Stimulated activated CD8-positive, alpha-beta memory T cell treated with anti-CD3 and anti-CD28 coated beads, Interleukin-2, amount 100 ng/mL, for 48 hours (primary cell): ENCODE results near the gene EEFSEC.

Source experiments
- DNase-seq, 2 donors: peaks; one replicate each; pipeline ENCODE4 v3.0.0-alpha.2; 2020; ENCODE audit warnings: low read depth in 2 of 2

The EEFSEC gene

DNA sequence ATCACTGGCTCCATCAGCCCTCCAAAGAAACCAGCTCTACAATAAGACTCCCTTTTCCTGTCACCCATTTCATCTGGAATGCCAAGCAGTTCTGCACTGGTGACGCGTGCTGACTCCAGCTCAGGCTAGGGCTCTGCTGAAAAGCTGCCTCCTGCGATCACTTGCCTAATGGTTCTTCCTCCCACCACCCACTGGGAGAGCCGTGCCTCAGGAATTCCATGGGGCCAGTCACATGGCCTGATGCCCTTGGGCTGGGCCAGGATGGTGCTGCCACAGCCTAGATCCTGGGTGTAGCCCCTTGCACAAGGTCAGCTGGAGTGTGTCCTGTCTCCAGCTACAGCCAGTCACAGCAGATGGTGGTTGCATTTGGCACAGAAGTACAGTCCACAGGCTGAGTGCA lies 214.5 kb downstream of the EEFSEC start:
- no peak for DNase-seq

DNA sequence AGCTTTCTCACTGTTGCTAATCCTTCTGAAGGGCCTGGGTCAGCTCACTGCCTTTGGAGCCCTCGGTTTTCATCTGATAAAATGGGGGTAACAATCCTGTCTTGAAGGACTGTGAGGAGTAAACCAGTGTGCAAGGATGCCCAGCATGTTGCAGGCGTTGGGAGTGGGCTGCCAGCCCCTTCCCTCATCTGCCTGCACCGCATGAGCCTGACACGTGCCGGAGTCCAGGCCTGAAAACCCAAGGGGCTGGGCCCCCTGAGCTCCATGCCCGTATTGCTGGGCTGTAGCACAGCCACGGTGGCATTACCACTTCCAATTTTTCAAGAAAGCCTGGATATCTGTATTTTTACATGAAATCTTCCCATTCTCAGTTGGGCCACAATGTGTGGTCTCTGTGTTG lies 215.3 kb downstream of the EEFSEC start:
- no peak for DNase-seq

DNA sequence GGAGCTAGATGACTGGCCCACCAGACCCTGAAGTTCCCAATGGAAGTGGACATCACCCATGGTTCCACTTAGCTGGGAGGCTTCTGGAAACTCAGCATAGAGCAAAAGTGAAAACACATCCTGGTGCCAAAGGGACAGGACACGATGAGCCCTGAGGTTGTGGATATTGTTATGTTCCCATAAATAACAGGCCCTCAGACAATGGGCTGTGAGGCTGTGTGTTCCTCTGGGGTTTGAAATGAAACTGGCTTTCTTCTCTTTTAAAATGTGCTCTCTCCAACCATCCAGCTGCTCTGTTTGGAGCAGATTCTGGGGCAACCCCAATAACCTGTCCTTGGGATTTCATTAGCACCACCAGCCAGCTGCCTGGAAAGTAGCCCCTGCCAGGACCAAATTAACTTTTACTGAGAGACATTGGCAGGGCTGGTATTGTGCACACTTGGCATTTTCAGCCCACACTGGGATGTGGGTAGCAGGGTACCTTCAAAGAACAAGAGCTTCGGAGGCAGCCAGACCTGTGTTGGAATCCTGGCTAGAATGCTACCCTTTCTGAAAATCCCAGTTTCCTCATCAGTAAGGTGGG lies 215.9 kb downstream of the EEFSEC start:
- no peak for DNase-seq

DNA sequence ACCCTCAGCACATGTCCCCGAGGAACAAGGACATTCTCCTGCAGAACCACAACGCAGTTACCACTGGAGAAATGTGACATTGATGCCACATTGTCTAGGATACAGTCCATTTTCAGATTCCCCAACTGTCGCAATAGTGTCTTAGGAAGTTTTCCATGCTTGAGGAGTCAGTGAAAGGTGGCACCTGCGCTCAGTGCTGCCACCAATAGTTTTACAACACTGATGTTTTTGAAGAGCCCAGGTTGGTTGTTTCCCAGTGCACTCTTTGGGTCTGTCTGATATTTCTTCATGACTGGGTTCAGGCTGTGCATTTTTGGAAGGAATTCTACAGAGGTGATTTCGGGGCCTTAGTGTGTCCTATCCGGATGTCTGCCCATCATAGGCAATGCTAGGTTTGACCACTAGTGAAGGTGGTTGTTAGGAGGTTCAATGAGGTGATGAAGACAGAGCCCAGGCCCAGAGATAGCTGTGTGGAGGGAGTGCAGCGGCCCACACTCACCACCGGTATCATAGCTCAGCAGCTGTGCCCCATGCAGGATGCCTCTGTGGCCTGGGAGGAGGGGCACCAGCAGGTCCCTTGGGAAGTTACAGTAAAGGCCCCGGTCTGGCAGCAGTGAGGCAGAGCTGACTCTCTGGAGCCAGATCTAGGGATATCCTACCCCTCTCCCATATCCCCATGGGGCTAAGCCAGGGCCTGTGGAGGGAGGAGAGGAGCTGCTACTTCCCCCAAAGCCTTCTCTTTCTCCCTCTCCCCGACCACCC lies 216.8 kb downstream of the EEFSEC start:
- DNase-seq = no peak

DNA sequence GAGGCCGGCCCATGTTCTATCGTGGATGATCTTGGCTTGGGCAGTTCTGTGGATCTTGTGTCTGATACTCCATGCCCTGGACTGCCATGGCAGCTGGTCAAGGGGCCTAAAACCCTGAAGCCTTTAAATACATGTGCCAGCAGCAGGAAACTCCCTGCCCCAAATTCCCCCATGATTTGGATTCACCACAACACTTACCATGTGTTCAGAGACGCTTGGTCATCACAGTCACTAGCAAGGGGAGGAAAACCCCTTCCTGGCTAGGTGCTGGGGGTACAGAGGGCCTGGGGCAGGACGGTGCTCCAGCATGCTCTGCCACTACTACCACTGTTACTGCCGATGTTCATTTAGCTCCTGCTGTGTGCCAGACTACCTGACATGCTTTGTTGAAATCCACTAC lies 219.0 kb downstream of the EEFSEC start:
- DNase-seq = no peak

DNA sequence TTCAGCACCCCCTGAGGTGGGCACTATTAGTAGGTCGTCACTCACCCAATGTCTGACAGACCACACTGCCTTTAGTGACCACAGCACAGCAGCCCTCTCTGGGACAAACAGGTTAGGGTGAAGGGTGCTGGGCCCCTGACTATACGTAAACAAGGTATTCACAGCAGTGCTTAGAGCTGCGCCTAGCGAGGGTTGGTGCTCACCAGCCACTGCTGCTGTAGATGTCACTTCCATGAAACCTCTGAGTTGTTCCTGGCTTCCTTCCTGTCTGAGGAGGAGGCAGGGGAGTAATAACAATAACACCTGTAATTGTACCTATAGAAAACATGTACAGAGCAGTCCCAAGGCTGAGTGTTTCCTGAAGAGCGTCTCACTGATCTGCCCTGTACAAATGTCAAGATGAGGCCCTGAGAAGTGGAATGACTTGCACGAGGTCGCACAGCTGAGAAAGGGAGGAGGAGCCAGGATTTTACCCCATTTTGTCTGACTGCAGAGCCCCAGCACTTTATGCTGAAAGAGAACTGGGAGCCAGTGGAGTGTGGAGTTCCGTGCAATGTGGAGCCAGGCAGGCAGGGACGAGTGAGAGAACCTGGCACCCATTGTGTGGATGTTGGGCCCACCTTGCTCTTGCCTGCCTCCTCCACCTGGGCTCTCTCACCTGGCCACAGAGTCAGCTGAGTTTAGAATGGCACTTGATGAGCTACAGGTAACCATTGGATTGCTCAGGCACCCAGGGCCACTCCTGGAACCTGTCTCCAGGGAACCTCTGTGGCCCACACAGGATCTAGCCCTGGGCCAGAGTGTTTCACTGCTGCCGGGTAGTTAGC lies 219.6 kb downstream of the EEFSEC start:
- DNase-seq = no peak

DNA sequence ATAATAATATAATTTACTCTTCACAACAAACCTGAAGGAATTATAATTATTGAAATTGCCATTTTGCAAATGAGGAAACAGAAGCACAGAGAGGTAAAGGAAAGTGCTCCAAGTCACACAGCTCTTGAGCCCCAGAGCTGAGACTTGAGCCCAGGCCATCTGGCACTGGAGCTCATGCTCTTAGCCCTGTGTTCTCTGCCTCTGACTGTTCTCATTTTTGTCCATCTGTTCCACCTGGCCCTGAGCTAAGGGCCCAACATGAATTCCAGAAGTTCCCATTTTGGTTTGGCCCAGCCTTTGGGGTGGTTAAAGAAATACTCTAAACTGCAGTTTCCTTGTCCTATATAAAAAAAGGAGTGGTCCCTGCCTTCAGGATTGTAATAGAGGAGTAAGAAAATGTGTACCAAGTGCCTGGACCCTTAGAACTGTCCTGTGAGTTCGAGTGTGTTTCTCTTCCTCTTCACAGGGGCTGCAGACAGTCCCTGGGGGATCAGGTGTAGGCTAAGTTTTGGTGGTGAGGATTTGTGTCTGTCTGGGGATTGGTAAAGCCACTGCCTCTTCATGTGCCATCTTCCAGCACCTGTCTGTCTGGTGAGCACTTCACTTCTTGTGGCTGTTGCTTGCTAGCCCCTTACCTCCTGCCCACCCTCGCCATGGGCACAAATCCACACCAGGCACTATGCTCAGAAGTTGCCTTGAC lies 221.6 kb downstream of the EEFSEC start:
- no peak for DNase-seq

DNA sequence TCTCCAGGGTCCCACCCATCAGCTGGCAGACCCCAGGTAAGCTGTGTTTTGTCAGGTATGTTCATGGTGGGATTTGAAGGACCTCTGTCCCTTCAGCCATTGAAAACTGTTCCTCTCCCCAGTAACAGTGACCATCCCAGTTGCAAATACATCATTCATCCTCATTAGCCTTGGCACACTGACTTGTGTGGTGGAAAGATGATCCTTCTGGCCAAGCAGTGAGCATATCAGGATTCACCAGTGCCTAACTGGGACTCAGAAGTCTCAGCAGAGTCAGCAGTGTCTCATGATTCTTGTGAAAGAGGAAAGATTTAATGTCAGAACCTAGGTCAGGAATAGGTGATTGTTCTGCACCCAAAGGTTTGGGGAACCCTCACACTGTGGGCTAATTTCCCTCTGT lies 223.2 kb downstream of the EEFSEC start:
- no peak for DNase-seq

DNA sequence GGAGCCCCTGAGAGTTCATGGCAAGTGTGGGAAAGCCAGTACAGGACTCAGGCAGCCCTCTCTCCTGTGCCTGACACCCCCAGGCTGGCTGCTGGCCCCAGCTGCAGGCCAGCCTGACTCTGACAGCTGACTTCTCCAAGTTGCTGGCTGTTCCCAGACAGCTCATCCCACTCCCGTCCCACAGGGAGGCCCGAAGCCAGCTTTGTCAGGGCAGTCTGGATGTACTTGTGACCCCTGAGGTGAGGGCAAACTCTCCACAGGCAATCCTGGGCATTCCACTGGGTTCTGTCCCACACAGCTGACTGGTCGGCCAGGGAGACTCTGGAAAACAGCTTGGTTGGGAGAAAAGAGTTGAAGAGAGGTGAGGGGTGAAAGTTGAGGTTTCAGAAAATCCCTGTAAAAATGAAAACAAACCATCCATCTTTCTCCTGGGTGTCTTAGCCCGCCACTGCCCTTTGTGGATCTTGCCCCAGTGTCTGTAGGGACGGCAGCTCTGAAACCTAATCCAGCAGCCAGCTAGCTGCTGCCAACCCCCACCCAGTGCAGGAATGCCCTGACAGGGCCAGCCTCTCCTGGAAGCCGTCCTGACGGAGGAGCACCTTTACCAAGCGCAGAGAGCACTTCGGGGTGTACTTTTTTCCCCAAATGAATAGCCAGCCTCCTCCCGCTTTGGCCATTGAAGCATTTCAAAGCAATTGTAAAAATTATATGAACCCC lies 225.5 kb downstream of the EEFSEC start:
- no peak for DNase-seq

DNA sequence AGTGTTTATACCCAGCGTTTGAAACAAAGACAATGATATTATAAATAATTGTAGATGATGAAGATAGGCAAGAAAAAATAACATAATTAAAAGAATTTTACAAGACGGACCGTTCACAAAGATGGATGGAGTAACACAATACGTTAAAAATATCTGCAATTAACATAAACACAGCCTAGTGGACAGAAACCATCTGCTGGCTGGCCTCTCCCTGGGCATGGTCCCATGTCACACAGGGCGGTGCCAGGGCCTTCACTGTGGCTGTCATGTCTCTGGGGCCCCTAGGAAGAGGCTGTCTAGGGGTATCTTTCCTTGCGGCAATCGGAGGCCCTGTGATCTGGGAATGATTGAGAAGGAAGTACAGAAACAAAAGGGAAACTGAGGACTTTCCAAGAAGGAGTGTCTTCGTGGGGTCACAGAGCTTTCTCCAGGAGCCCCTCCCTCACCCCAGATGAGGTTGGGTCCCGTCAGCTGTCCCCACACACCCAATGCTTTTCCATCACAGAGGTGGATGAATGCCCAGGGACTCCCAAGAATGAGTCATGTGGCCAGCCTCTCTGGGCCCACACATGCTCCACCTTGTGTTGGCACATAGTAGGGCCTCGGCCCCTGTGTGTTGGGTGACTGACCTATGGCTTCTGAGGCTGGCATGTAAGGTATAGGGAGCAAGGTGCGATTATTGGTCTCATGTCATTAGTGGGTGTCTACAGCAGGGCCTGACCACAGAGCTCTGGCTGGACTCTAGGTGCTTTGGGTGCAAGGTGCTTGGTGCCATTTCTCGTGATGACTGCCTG lies 226.3 kb downstream of the EEFSEC start:
- DNase-seq = no peak

DNA sequence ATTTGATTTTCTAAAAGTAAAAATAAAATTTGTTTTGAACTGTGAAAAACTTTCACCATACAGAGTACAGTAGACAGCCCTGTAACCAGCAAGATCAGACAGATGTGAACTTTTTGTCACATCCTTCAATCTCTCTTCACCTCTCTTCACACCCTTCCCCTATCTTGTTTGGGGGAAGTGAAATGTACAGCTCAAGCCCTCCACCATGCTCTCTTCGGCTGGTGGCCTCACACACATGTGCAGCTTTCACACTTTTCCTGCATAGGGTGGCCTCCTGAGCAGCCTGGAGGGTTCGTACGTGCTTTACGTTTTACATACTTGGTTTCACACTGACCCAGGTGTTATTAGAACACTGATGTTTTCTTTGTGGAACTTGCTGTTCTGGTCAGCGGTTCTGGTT lies 227.0 kb downstream of the EEFSEC start:
- DNase-seq = no peak

DNA sequence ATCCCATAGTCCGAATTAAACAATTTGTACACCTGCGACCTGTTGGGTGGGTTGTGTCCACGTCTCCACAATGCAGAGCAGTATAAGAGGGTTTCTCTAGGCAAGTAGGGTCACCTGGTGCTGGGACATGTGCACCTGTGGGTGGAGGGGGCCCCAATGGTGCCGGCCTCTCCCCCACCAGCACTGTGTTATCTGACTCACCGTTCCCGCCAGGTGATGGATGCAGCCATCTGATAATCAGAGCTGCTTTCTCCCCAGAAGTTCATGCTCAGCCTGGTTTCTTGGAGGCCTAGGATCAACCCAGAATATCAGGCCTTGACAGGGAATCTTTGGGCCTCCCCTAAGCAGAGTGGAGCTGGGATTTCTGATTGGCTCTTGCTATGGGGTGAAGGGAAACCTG lies 227.4 kb downstream of the EEFSEC start:
- DNase-seq = no peak

DNA sequence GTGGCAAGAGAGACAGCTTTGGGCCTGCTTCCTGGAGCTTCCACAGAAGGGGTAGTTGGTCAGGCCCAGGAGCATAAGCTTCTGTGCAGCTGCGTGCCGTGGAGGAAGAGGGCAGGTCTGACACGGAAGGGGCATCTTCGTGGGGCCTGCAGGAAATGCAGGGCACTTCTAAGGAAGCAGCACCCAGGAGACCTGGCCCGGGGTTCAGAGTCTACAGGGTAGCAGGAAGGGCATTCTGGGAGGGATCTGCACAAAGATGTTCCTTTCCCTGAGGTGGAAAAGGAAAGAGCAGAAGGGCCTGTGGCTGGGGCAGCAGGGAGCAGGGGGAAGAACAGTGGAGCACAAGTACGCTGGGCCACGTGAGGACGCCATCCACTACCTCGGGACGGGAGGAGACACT lies 228.3 kb downstream of the EEFSEC start:
- no peak for DNase-seq

DNA sequence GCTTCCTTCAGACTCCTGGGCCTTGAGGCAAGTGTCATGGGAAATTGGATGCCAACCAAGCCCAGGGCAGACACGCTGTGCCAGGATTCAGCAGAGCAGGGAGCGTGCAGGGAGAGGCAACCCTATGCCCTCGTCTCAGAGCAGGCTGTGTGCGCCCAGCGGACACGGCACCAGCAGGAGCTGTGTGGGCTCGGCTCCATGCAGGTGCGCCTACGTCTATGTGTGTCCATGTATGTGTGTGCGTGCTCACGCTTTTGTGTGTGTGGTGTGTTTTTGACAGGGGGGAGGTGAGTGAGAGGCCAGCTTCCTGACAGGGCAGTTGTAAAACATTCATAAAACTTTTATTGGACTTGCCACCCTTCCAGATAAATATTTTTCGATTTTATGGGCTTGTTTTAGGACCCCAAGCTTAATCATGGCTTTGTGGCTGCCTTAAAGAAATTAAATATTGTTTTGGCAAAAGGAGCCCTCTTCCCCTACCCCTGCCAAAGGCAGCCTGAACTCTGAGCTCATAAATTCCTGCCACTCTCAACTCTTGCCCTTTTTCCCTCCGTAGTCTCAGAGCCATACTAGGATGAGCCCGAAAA lies 229.0 kb downstream of the EEFSEC start:
- no peak for DNase-seq

DNA sequence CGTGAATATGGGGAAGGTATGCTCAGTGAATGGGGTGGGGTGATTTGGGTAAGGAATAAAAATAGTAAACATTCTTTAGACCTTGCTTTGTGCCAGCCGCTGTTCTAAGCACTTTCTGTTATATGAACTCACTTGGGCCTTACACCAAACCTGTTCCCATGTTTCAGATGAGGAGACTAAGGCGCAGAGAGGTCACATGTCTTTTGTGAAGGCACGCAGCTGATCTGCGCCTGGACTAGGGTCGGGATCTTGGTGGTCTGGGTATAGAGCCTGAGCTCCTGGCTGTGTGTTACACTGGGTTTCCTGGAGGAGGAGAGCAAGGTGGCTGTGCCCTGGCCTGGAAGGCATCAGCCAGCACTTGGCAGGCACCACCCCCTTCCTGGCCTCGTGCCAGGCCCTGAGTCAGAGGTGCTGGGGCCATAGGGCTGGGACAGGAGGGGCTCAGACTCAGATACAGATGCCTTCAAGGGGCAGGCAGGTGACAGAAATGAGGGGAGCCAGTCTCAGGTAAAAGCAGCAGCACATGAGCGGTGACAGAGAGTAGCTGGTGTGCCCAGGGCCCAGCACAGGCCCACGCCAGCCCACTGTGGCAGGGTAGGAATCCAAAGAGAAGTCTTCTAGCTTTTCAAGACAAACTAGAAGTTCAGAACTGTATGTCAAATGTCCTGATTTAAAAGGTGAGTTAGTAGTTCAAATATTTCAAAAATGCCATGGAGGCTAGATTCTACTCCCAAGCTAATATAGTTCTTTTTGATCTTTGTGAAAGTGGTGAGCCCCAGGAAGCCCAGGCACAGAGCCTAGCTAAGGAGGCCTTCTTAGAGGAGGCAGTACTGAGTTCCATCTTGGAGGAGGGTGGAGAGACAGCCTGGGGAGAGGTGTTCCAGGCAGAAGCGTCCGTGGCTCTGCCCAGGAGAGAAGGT lies 230.3 kb downstream of the EEFSEC start:
- DNase-seq = peak; percentile 20 to 48

DNA sequence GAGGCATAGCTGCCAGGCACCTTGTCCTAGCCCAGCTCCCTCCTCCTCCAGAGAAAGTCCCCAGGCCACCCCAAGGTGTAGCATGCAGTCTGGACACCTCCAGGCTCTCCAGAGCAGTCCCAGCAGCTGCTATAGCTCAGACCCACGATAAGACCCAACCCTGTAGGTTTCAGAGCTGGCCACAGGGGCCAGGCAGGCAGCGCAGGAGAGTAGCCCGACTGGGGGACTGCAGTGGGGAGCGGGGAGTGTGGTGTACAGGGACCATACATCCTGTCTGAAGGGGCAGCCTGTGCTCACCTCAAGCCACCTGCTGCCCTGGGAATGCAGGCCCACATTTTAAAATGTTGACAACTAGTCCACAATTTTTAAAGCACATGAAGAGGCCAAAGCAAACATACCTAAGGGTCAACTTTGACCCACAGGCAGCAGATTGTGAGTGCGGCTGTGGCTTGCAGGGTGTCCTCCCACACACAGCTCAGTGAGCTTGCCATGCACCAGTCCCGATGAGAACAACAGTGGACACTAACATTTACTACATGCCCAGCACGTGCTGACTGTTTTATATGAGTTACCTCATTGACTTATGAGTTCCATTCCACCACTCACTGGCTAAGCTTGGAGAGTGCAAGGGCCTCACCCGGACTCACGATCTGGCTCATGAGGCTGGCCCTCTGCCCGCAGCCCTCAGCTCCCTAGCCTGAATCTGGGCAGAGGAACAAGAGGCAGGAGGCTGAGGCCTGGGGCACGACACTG lies 232.0 kb downstream of the EEFSEC start:
- DNase-seq = no peak

DNA sequence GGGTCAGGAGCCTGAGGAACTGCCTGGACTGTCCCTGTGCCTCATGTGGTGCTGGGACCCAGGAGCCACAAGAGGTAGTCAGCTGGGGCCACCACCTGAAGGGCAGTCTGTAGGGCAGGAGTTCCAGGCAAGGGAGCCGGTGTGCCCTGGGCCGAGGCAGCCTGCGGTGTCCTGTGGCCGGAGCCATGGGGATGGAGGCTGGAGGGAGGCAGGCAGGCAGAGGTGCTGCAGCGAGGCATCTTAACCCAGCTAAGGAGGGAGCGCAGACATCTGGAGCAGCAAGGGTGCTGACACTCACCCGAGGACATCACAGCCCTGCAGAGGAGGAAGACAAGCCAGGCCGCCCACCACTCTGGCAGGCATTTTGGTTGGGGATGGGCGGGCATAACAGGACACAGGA lies 235.7 kb downstream of the EEFSEC start:
- no peak for DNase-seq

DNA sequence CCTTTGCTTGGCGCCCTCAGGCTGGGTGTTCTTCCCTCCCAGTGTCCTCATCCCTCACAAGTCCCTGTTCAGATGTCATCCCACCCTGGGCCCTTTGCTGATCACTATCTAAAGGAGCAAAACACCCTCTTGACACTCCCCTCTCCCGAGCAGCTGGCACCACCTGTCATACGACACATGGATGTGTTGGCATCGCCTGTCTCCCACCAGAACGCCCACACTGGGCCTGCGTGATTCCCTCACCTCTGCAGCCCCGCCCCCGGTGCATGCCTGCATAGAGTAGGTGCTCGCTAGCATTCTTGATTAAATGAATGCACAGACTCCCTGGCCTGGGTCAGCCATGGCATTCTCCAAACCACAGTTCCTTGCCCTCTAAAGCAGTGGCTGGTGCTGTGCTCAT lies 237.6 kb downstream of the EEFSEC start:
- DNase-seq = no peak

DNA sequence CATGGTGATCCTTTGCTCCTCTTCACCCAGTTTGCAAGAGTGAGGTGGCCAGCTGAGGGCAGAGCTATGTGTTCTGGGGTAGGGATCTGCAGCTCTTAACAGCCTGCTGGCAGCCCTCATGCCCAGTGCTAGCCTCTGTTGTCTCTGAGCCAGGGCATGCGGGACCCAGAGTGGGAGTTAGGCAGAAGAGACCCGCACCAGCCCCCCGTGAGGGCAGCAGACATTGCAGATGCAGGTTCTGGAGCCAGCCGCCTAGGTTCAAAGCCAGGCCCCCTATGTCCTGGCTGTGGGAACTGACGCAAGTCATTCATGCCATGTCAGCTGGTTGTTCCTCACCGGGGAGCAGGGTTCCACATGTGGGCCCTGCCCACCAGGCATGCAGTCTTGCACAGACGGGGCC lies 238.7 kb downstream of the EEFSEC start:
- DNase-seq = no peak
